Measurements from ENCODE around the gene SNRPN.
"Not testable (repeated sequence)": the region's sequence is repeated elsewhere in the genome, so short reads cannot be mapped to it uniquely, and the experiment has no call there.

Gene SNRPN

DNA sequence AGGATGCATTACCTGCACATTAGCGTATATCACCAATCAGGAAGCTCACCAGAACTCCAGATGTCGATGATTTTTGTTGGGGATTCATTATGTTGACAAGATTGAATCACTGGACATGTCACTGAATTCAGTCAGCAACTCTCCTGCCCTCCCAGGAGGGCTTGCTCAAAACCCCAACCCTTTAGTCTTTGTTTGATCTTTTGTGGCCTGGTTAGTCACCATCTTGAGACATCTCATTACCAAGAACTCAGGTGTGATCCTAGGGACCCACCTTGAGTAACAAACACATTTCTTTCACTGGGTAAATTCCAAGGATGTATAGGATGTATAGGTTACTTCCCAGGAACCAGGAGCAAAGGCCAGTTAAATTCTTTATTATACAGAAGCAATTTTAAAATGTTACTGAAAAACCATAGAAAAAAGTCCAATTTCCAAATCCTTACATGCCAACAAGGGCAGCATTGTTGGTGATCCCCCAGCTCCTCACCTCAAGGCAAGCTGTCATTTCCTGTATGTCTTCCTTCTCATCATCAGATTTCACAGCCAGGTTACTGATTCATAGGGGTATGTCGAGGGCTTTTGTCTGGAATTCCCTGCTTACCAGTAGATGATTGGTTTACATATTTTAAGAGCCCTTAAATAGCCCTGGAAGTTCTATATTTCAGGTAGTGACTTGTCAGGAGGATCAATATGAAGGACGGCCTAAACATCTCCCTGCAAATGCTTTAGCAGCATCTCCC lies 11.7 kb downstream of the SNRPN start:
- no peak for DNase-seq (ENCODE audit: low read depth in 1 of 2, low spot score in 1 of 2)

- DNase-seq (ENCODE audit: low read depth in 1 of 2, low spot score in 1 of 2), result no peak
Measured at GRCh38 chr15:24971052-24971451, 16.3 kb downstream of the SNRPN start.

- DNase-seq (ENCODE audit: low read depth in 1 of 2, low spot score in 1 of 2), result no peak
Measured at GRCh38 chr15:24971772-24972171, 17.0 kb downstream of the SNRPN start.

DNA sequence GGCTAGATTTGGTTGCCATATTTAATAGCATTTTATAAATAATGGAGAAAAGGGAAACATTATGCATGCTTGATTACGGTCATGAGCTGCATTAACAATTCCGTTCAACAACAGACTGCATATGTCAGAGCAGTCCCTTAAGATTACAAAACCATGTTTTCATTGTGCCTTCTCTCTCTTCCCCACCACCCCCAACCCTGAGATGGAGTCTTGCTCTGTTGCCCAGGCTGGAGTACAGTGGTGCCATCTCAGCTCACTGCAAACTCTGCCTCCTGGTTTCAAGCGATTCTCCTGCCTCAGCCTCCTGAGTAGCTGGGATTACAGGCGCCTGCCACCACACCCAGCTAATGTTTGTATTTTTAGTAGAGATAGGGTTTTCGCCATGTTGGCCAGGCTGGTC lies 17.9 kb downstream of the SNRPN start:
- DNase-seq (ENCODE audit: low read depth in 1 of 2, low spot score in 1 of 2), result not testable (repeated sequence)

DNA sequence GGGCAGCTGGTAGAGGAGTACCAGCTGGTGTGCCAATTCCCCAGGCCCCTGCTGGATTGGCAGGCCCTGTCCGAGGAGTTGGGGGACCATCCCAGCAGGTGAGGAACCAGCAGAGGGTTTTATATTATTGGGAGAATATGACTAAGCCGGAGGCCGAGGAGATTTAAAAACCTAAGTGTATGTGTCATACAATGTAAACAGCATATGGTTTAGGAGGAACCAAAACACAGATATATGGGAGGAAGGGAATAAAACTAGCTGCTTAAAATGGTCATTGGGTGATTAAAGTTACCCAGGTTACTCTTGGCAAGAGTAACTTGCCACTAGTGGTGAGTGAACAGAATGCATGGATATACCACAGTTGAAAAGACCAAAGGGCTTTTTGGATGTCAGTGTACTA lies 22.1 kb downstream of the SNRPN start:
- DNase-seq (ENCODE audit: low read depth in 1 of 2, low spot score in 1 of 2), result no peak

DNA sequence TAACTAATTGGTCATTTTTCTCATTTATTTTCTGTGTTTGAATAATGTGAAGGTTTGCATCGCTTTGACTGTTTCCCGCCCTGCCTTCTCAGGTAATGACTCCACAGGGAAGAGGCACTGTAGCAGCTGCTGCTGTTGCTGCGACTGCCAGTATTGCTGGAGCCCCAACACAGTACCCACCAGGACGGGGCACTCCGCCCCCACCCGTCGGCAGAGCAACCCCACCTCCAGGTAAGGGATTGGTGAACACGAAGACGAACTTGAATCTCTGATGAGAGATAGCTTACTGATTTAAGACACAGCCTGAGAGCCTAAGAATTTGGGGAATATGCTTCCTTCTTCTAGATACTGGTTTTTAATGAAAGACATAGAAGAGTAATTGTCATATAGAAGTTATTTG lies 22.9 kb downstream of the SNRPN start:
- no peak for DNase-seq (ENCODE audit: low read depth in 1 of 2, low spot score in 1 of 2)

DNA sequence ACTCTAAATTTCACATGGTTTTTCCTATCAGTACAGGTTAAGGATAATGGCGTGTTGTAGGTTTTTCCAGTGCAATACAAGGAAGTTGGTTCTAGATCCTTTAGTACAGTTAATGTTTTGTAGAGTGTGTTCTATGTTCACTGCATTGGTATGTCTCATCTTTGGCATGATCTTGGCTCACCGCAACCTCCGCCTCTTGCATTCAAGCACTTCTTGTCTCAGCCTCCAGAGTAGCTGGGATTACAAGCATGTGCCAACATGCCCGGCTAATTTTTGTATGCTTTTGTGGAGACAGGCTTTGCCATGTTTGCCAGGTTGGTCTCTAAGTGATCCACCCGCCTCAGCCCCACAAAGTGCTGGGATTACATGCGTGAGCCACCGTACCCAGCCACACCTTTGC lies 30.4 kb downstream of the SNRPN start:
- DNase-seq (ENCODE audit: low read depth in 1 of 2, low spot score in 1 of 2), result no peak

- no peak for DNase-seq (ENCODE audit: low read depth in 1 of 2, low spot score in 1 of 2)
Measured at GRCh38 chr15:24986653-24987052, 31.9 kb downstream of the SNRPN start.

- no peak for DNase-seq (ENCODE audit: low read depth in 1 of 2, low spot score in 1 of 2)
Measured at GRCh38 chr15:25019434-25019833, 64.6 kb downstream of the SNRPN start.

GRCh38 chr15:25022233-25022632 lies 67.4 kb downstream of the SNRPN start:
- no peak for DNase-seq (ENCODE audit: low read depth in 1 of 2, low spot score in 1 of 2)

Data from stimulated activated CD4-positive, alpha-beta T cell treated with anti-CD3 and anti-CD28 coated beads, Interleukin-15, amount 100 ng/mL, for 1 hour (primary cell).